Anterior cingulate cortex (tissue), 58 donors: ENCODE measurements around the gene IER5L.
"Not testable (repeated sequence)": the region's sequence is repeated elsewhere in the genome, so short reads cannot be mapped to it uniquely, and the experiment has no call there.

ENCODE experiments used
- DNase-seq, 58 donors: peaks; one replicate each; lab custom pipeline; 2025; lab: John Stamatoyannopoulos, UW

Gene IER5L

GRCh38 chr9:129141066-129142041 is 36.7 kb downstream of the IER5L start:
- peak in 31 of 58 donors; percentile 17 to 70 (median 37) for DNase-seq

- DNase-seq, result peak in 30 of 58 donors; percentile 22 to 79 (median 60)
These were observed 37.5 kb downstream of the IER5L start for GRCh38 chr9:129140397-129141065.

GRCh38 chr9:129139993-129140396 is 38.1 kb downstream of the IER5L start:
- peak; percentile 27 to 94 (median 86) for DNase-seq

GRCh38 chr9:129139233-129139992 is 38.6 kb downstream of the IER5L start:
- peak in 56 of 58 donors; percentile 22 to 88 (median 67) for DNase-seq

- peak in 5 of 58 donors; percentile 35 to 68 (median 53) for DNase-seq
These were observed 39.4 kb downstream of the IER5L start for GRCh38 chr9:129138476-129139232.

GRCh38 chr9:129138144-129138462 is 40.0 kb downstream of the IER5L start:
- no peak for DNase-seq

- no peak for DNase-seq
These were observed 40.5 kb downstream of the IER5L start for GRCh38 chr9:129137292-129138143.

- DNase-seq, result no peak
These were observed 41.5 kb downstream of the IER5L start for GRCh38 chr9:129136446-129137035.

- no peak for DNase-seq
These were observed 42.6 kb downstream of the IER5L start for GRCh38 chr9:129135476-129135875.

- DNase-seq, result no peak
These were observed 45.0 kb downstream of the IER5L start for GRCh38 chr9:129133082-129133481.

- peak in 55 of 58 donors; percentile 14 to 83 (median 53) for DNase-seq
These were observed 46.5 kb downstream of the IER5L start for GRCh38 chr9:129131300-129132145.

GRCh38 chr9:129130791-129131190 is 47.3 kb downstream of the IER5L start:
- no peak for DNase-seq

- DNase-seq, result not testable (repeated sequence)
These were observed 47.8 kb downstream of the IER5L start for GRCh38 chr9:129130271-129130670.

GRCh38 chr9:129128689-129129088 is 49.4 kb downstream of the IER5L start:
- DNase-seq, result no peak

GRCh38 chr9:129126749-129127618 is 51.1 kb downstream of the IER5L start:
- DNase-seq, result peak in 14 of 58 donors; percentile 11 to 54 (median 25)
